ENCODE data around the gene ADGRA3.
A peak's percentile ranks its signal among the peaks of the same experiment; 100 is the strongest.

Gene ADGRA3

GRCh38 chr4:22515888-22516541 lies at the start of gene ADGRA3:
ADGRA3 (minus strand) TSS chr4:22516066; CDS start chr4:22515784, 282 bp downstream.
- TF ChIP-seq JUND (IDR thresholded peaks at IDR 0.05; ENCODE audit: low read depth), result no peak
- DNase-seq (ENCODE audit: low read depth in 1 of 2, low spot score in 1 of 2), result peak; percentile 63 to 79
- in situ Hi-C loops (cut with HindIII; ENCODE audit: low pct_unique_long_range_greater_than_20kb, low sequenced_read_pairs), result no loop called here

GRCh38 chr4:22556495-22556894 lies 40.6 kb upstream of the ADGRA3 start:
- TF ChIP-seq JUND (IDR thresholded peaks at IDR 0.05; ENCODE audit: low read depth), result no peak
- DNase-seq (ENCODE audit: low read depth in 1 of 2, low spot score in 1 of 2), result peak in 1 of 2 experiments; percentile 59
- in situ Hi-C loops (cut with HindIII; ENCODE audit: low pct_unique_long_range_greater_than_20kb, low sequenced_read_pairs), result no loop called here

- TF ChIP-seq JUND (IDR thresholded peaks at IDR 0.05; ENCODE audit: low read depth), result no peak
- in situ Hi-C loops (cut with HindIII; ENCODE audit: low pct_unique_long_range_greater_than_20kb, low sequenced_read_pairs), result no loop called here
- no peak for DNase-seq (ENCODE audit: low read depth in 1 of 2, low spot score in 1 of 2)
Measured at GRCh38 chr4:22554670-22555069, 38.8 kb upstream of the ADGRA3 start.

GRCh38 chr4:22553560-22553959 lies 37.7 kb upstream of the ADGRA3 start:
- TF ChIP-seq JUND (IDR thresholded peaks at IDR 0.05; ENCODE audit: low read depth), result no peak
- in situ Hi-C loops (cut with HindIII; ENCODE audit: low pct_unique_long_range_greater_than_20kb, low sequenced_read_pairs), result no loop called here
- DNase-seq (ENCODE audit: low read depth in 1 of 2, low spot score in 1 of 2), result no peak

- DNase-seq (ENCODE audit: low read depth in 1 of 2, low spot score in 1 of 2), result peak in 1 of 2 experiments; percentile 3
- TF ChIP-seq JUND (IDR thresholded peaks at IDR 0.05; ENCODE audit: low read depth), result no peak
- in situ Hi-C loops (cut with HindIII; ENCODE audit: low pct_unique_long_range_greater_than_20kb, low sequenced_read_pairs), result no loop called here
Measured at GRCh38 chr4:22552812-22553211, 36.9 kb upstream of the ADGRA3 start.

GRCh38 chr4:22551550-22551949 lies 35.7 kb upstream of the ADGRA3 start:
- no peak for DNase-seq (ENCODE audit: low read depth in 1 of 2, low spot score in 1 of 2)
- TF ChIP-seq JUND (IDR thresholded peaks at IDR 0.05; ENCODE audit: low read depth), result no peak
- in situ Hi-C loops (cut with HindIII; ENCODE audit: low pct_unique_long_range_greater_than_20kb, low sequenced_read_pairs), result no loop called here

- DNase-seq (ENCODE audit: low read depth in 1 of 2, low spot score in 1 of 2), result no peak
- in situ Hi-C loops (cut with HindIII; ENCODE audit: low pct_unique_long_range_greater_than_20kb, low sequenced_read_pairs), result no loop called here
- TF ChIP-seq JUND (IDR thresholded peaks at IDR 0.05; ENCODE audit: low read depth), result no peak
Measured at GRCh38 chr4:22546299-22546698, 30.4 kb upstream of the ADGRA3 start.

- TF ChIP-seq JUND (IDR thresholded peaks at IDR 0.05; ENCODE audit: low read depth), result no peak
- in situ Hi-C loops (cut with HindIII; ENCODE audit: low pct_unique_long_range_greater_than_20kb, low sequenced_read_pairs), result no loop called here
- no peak for DNase-seq (ENCODE audit: low read depth in 1 of 2, low spot score in 1 of 2)
Measured at GRCh38 chr4:22539251-22539650, 23.4 kb upstream of the ADGRA3 start.

GRCh38 chr4:22537864-22538263 lies 22.0 kb upstream of the ADGRA3 start:
- no peak for TF ChIP-seq JUND (IDR thresholded peaks at IDR 0.05; ENCODE audit: low read depth)
- in situ Hi-C loops (cut with HindIII; ENCODE audit: low pct_unique_long_range_greater_than_20kb, low sequenced_read_pairs), result no loop called here
- no peak for DNase-seq (ENCODE audit: low read depth in 1 of 2, low spot score in 1 of 2)

GRCh38 chr4:22534374-22534773 lies 18.5 kb upstream of the ADGRA3 start:
- no peak for DNase-seq (ENCODE audit: low read depth in 1 of 2, low spot score in 1 of 2)
- in situ Hi-C loops (cut with HindIII; ENCODE audit: low pct_unique_long_range_greater_than_20kb, low sequenced_read_pairs), result no loop called here
- TF ChIP-seq JUND (IDR thresholded peaks at IDR 0.05; ENCODE audit: low read depth), result no peak

- in situ Hi-C loops (cut with HindIII; ENCODE audit: low pct_unique_long_range_greater_than_20kb, low sequenced_read_pairs), result no loop called here
- DNase-seq (ENCODE audit: low read depth in 1 of 2, low spot score in 1 of 2), result no peak
- no peak for TF ChIP-seq JUND (IDR thresholded peaks at IDR 0.05; ENCODE audit: low read depth)
Measured at GRCh38 chr4:22532896-22533295, 17.0 kb upstream of the ADGRA3 start.

GRCh38 chr4:22532117-22532516 lies 16.3 kb upstream of the ADGRA3 start:
- TF ChIP-seq JUND (IDR thresholded peaks at IDR 0.05; ENCODE audit: low read depth), result no peak
- in situ Hi-C loops (cut with HindIII; ENCODE audit: low pct_unique_long_range_greater_than_20kb, low sequenced_read_pairs), result no loop called here
- DNase-seq (ENCODE audit: low read depth in 1 of 2, low spot score in 1 of 2), result no peak

GRCh38 chr4:22531311-22532019 lies 15.6 kb upstream of the ADGRA3 start:
- DNase-seq (ENCODE audit: low read depth in 1 of 2, low spot score in 1 of 2), result no peak
- TF ChIP-seq JUND (IDR thresholded peaks at IDR 0.05; ENCODE audit: low read depth), result no peak
- in situ Hi-C loops (cut with HindIII; ENCODE audit: low pct_unique_long_range_greater_than_20kb, low sequenced_read_pairs), result no loop called here
